HepG2 (cell line): ENCODE data around the gene FSD1. TPM values are rescaled to one million over a fixed set of nuclear protein-coding genes. Genes with fewer than 3 reads are reported as not detected.
"Not testable (repeated sequence)": the region's sequence is repeated elsewhere in the genome, so short reads cannot be mapped to it uniquely, and the experiment has no call there.

Experiments used
- ATAC-seq: fragments of 200-7000 bp; cut with Tn5 transposase; 3 replicates; pipeline ENCODE4 v1.9.1; 2020; ENCODE audit warnings: mild to moderate bottlenecking, moderate library complexity
- BruUV-seq: library from RNA; stranded (reverse); fragments of 400-500 nt; replicated peaks from 2 replicates; lab custom pipeline; 2021; lab: Mats Ljungman, UMichigan
- CTCF ChIA-PET: fragments of 300-600 bp; formaldehyde crosslinking; extraction: SDS; loops from one replicate; lab custom pipeline; 2021; ENCODE audit warnings: low total read pairs, inconsistent platforms, low intra/inter-chr PET ratio; lab: Yijun Ruan, JAX
- POLR2A ChIA-PET: fragments of 350-600 bp; sonication (Branson Sonifier 250); formaldehyde crosslinking; loops from one replicate; lab custom pipeline; 2020; ENCODE audit warnings: antibody characterized with exemption, inconsistent platforms; lab: Yijun Ruan, JAX
- DNase-seq: peaks from one replicate; pipeline ENCODE4 v3.0.0-alpha.2; 2015; ENCODE audit warnings: low spot score
- FAIRE-seq: peaks from 3 replicates; lab custom pipeline; 2011; peaks lifted over from hg19 to GRCh38; lab: Jason Lieb, UNC
- H2AFZ ChIP-seq: one replicate; pipeline ENCODE4 v1.6.1; 2011; ENCODE audit warnings: low read length, inconsistent platforms
- H3K27ac ChIP-seq: fragments of 300-600 bp; 3 replicates; pipeline ENCODE4 v1.8.0; 2011; ENCODE audit warnings: mixed run types, mild to moderate bottlenecking, mixed read lengths, low read length, inconsistent platforms; ENCODE audit not compliant: insufficient read depth; ENCODE audit errors: extremely low read length
- H3K27me3 ChIP-seq, 2 experiments: fragments of 200-600 bp in 1 of 2; 2 replicates in 1 of 2; 3 replicates in 1 of 2; pipeline versions ENCODE4 v1.6.0 to v1.8.0; 2011; ENCODE audit warnings: low read length in 2 of 2, mild to moderate bottlenecking in 2 of 2, moderate library complexity in 2 of 2, inconsistent platforms in 1 of 2; ENCODE audit not compliant: insufficient read depth in 2 of 2, control insufficient read depth in 1 of 2
- H3K36me3 ChIP-seq, 2 experiments: fragments of 200-600 bp in 1 of 2; replicated peaks in 1 of 2; 2 replicates in 1 of 2; 3 replicates in 1 of 2; pipeline versions ENCODE4 v1.5.1 to v1.8.0; 2011; ENCODE audit warnings: low read length in 2 of 2, inconsistent platforms in 1 of 2; ENCODE audit not compliant: insufficient read depth in 2 of 2, control insufficient read depth in 1 of 2
- H3K4me1 ChIP-seq: 2 replicates; pipeline ENCODE4 v1.5.1; 2012; ENCODE audit warnings: low read length, inconsistent platforms; ENCODE audit not compliant: insufficient read depth
- H3K4me2 ChIP-seq: 2 replicates; pipeline ENCODE4 v1.6.0; 2011; ENCODE audit warnings: low read depth, low read length, inconsistent platforms
- H3K4me3 ChIP-seq, 3 experiments: fragments of 200-600 bp in 1 of 3; sonication (generic), shearing (Covaris generic) in 1 of 3; replicated peaks in 1 of 3; 2 replicates each; pipeline ENCODE4 v1.5.1; 2011 to 2016; ENCODE audit warnings: low read length in 3 of 3, inconsistent platforms in 2 of 3, low read depth in 2 of 3, mild to moderate bottlenecking in 2 of 3, control low read depth in 1 of 3, mixed read lengths in 1 of 3; ENCODE audit not compliant: insufficient read depth in 1 of 3
- H3K79me2 ChIP-seq: one replicate; pipeline ENCODE4 v1.6.1; 2011; ENCODE audit warnings: low read length, inconsistent platforms; ENCODE audit not compliant: insufficient read depth
- H3K9ac ChIP-seq: 2 replicates; pipeline ENCODE4 v1.6.0; 2011; ENCODE audit warnings: mild to moderate bottlenecking, low read depth, low read length, inconsistent platforms; ENCODE audit not compliant: insufficient read depth
- H3K9me3 ChIP-seq: 2 replicates; pipeline ENCODE4 v1.5.1; 2012; ENCODE audit warnings: mild to moderate bottlenecking, low read length
- H4K20me1 ChIP-seq: 2 replicates; pipeline ENCODE4 v1.6.0; 2011; ENCODE audit warnings: inconsistent platforms, mild to moderate bottlenecking, low read length, moderate library complexity; ENCODE audit not compliant: insufficient read depth
- ELF4 ChIP-seq: sonication (generic); formaldehyde crosslinking; IDR thresholded peaks from 2 replicates; pipeline ENCODE4 v1.5.0; 2020; ENCODE audit warnings: missing genetic modification reagents, mild to moderate bottlenecking, moderate library complexity, borderline replicate concordance
- HINFP ChIP-seq: sonication (generic); formaldehyde crosslinking; IDR thresholded peaks from 2 replicates; pipeline ENCODE4 v1.4.0; 2020; ENCODE audit warnings: low read depth, mild to moderate bottlenecking, missing genetic modification reagents
- HNF1A ChIP-seq, 2 experiments: sonication (generic) in 1 of 2; formaldehyde crosslinking in 1 of 2; IDR thresholded peaks; 2 replicates each; pipeline versions ENCODE4 v1.4.0 to v1.6.1; 2016 to 2020; ENCODE audit warnings: borderline replicate concordance in 1 of 2, low read depth in 1 of 2, mild to moderate bottlenecking in 1 of 2, missing genetic modification reagents in 1 of 2
- PATZ1 ChIP-seq: sonication (generic); formaldehyde crosslinking; IDR thresholded peaks from 2 replicates; pipeline ENCODE4 v1.4.0; 2020; ENCODE audit warnings: missing genetic modification reagents
- ZC3H4 ChIP-seq: sonication (generic); formaldehyde crosslinking; IDR thresholded peaks from 2 replicates; pipeline ENCODE4 v1.4.0; 2020; ENCODE audit warnings: missing genetic modification reagents, borderline replicate concordance
- ZFP41 ChIP-seq: sonication (generic); formaldehyde crosslinking; IDR thresholded peaks from 2 replicates; pipeline ENCODE4 v1.4.0; 2020; ENCODE audit warnings: mild to moderate bottlenecking, missing genetic modification reagents, borderline replicate concordance
- ZNF432 ChIP-seq: sonication (generic); formaldehyde crosslinking; IDR thresholded peaks from 2 replicates; pipeline ENCODE4 v1.5.0; 2020; ENCODE audit warnings: missing genetic modification reagents, mild to moderate bottlenecking, borderline replicate concordance
- ZNF790 ChIP-seq: sonication (generic); formaldehyde crosslinking; IDR thresholded peaks from 2 replicates; pipeline ENCODE4 v1.8.0; 2022; ENCODE audit warnings: missing genetic modification reagents, mild to moderate bottlenecking, borderline replicate concordance
- WGBS: methylation state at CpG from one replicate; pipeline ENCODE4 v1.1.6; 2017; ENCODE audit warnings: low lambda C conversion rate; 5-methylcytosine and 5-hydroxymethylcytosine counted together
- in situ Hi-C: cut with HindIII; loops from 2 replicates; pipeline ENCODE4 v1.10.0; 2017; ENCODE audit warnings: low pct_unique_long_range_greater_than_20kb; ENCODE audit not compliant: extremely low pct_ligation_motif_present
- intact Hi-C: fragments of 100-400 bp; cut with micrococcal nuclease; formaldehyde crosslinking; loops from one replicate; pipeline ENCODE4 v1.10.0; 2022; ENCODE audit not compliant: unreplicated experiment
- polyA plus RNA-seq, 8 experiments: library from polyadenylated mRNA; depleted of rRNA in 3 of 8; stranded (reverse) in 7 of 8; unstranded in 1 of 8; fragments of >200 nt; fragmentation: Illumina TruSeq in 4 of 8; extraction: Trizol in 4 of 8; gene quantifications; 2 replicates each; pipeline versions ENCODE4 v1.2.1 to v1.2.3, GENCODE V29; 2011 to 2016; ENCODE audit warnings: low read depth in 4 of 8, missing spikeins in 1 of 8, mixed read lengths in 1 of 8; ENCODE audit not compliant: insufficient read depth in 1 of 8
- total RNA-seq, 5 experiments: library from RNA; depleted of rRNA; stranded (reverse); fragments of >200 nt; fragmentation: Illumina TruSeq; extraction: Trizol; gene quantifications; 2 replicates each; pipeline ENCODE4 v1.2.3, GENCODE V29; 2016; ENCODE audit warnings: low read depth in 1 of 5

Gene FSD1
- total and polyA plus RNA-seq, 2 of the 13 experiments (the other 11 are each of a cell fraction or from before 2014, with no cell fraction given), result 0.29 to 0.66 TPM

GRCh38 chr19:4272894-4273293 lies 31.5 kb upstream of the FSD1 start:
- Histone ChIP-seq H3K27ac (no peak overlapping the region), H3K36me3 (peaks cover 3 to 6% of the 10 kb centered on the region in 2 experiments; a peak in 2 of 5 replicates), H3K79me2 (no peaks in the 10 kb centered on the region), H3K4me1 (peaks cover 20% of the 10 kb centered on the region), H3K27me3 (peaks cover 0 to 11% of the 10 kb centered on the region in 2 experiments; a peak in 3 of 5 replicates), H3K9ac (no peak overlapping the region), H2AFZ (no peak overlapping the region), H4K20me1 (no peaks in the 10 kb centered on the region), H3K4me3 (no peak overlapping the region), H3K4me2 (no peak overlapping the region), H3K9me3 (no peaks in the 10 kb centered on the region)
- DNase-seq, result no peak
- intact Hi-C loops (no loop called here), in situ Hi-C loops (no loop called here)
- TF ChIP-seq HINFP (CRISPR knock-in tag), result no peak
- no peak for TF ChIP-seq ZNF432
- no peak for TF ChIP-seq PATZ1 (CRISPR knock-in tag)
- TF ChIP-seq HNF1A (IDR thresholded peaks at IDR 0.05; ENCODE audit: low read depth), result no peak
- no peak for TF ChIP-seq HNF1A (CRISPR knock-in tag; IDR thresholded peaks at IDR 0.05; ENCODE audit: borderline replicate concordance)
- no peak for TF ChIP-seq ZC3H4
- no peak for TF ChIP-seq ZFP41
- no peak for TF ChIP-seq ZNF790 (CRISPR knock-in tag)
- no peak for TF ChIP-seq ELF4 (CRISPR knock-in tag)
- 90% methylated on average over 10 of the region's 10 CpGs for WGBS
- ATAC-seq, result no peak
- ChIA-PET CTCF (no interaction called here), POLR2A (no interaction called here)
- no TSS peak for BruUV-seq
- FAIRE-seq, result no peak

GRCh38 chr19:4274321-4274686 lies 30.1 kb upstream of the FSD1 start:
- H3K9ac ChIP-seq, H2AFZ ChIP-seq, H3K4me2 ChIP-seq, BruUV-seq, ATAC-seq, H3K9me3 ChIP-seq, H4K20me1 ChIP-seq, FAIRE-seq, CTCF ChIA-PET, H3K27ac ChIP-seq, H3K36me3 ChIP-seq, DNase-seq, H3K79me2 ChIP-seq, intact Hi-C loops, H3K4me1 ChIP-seq, in situ Hi-C loops, H3K4me3 ChIP-seq: not testable (repeated sequence)
- WGBS, result 79% methylated on average over 6 of the region's 6 CpGs
- POLR2A ChIA-PET, result interaction anchor here (0.6 kb wide), 1 partner anchor 18 kb away, joined by 3 read pairs; no protein-coding TSS in a partner anchor
- peaks cover 0 to 20% of the 10 kb centered on the region in 2 experiments for H3K27me3 ChIP-seq
